ENCODE results near the gene STRN4.

The STRN4 gene

GRCh38 chr19:46718934-46719622, 27.2 kb downstream of the STRN4 start:
- no peak for DNase-seq (ENCODE audit: low read depth)
- H3K4me3 ChIP-seq (ENCODE audit: control insufficient read depth, low read depth, low read length) = no peak overlapping the region
- no peak for TF ChIP-seq CTCF (IDR thresholded peaks at IDR 0.05; ENCODE audit: control insufficient read depth, insufficient read depth, low read depth, low read length, missing control alignments)

DNA sequence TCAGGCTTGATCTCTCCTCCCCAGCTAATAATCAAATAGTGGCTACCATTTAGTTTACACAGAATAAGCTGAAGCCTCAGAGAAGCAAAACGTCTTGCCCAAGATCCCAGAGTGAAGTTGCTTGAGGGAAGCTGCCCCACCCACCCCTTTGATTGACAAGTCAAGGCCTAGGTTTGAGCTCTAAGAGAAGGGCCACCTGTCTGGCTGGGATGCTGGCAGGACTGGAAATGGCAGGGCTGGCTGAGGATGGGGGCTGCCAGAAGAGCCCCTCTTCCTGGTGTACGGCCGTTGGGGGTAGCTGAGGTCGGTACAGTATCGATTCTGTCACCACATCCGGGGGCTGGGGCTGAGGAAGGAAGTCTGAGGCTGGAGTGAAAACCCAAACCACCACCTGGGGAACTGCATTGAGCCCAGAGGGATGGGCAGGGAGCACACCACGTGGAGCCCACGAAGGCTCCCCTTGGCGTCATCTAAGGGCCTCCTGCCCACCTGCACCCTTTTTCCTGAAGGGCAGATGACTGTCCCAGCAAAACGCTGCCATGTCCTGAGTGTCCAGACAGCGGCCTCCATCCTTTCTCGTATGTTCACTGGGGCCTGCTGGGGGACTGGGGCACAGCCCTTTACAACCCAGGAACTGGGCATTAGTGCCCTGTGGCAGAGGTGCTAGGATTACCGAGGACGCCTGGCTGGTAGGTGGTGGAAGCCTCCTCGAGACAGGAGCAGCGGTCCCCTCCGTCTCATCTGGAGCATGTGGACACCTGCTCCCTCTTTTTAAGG, 27.9 kb downstream of the STRN4 start:
- no peak for TF ChIP-seq CTCF (IDR thresholded peaks at IDR 0.05; ENCODE audit: control insufficient read depth, insufficient read depth, low read depth, low read length, missing control alignments)
- no peak for DNase-seq (ENCODE audit: low read depth)
- no peak overlapping the region for H3K4me3 ChIP-seq (ENCODE audit: control insufficient read depth, low read depth, low read length)

DNA sequence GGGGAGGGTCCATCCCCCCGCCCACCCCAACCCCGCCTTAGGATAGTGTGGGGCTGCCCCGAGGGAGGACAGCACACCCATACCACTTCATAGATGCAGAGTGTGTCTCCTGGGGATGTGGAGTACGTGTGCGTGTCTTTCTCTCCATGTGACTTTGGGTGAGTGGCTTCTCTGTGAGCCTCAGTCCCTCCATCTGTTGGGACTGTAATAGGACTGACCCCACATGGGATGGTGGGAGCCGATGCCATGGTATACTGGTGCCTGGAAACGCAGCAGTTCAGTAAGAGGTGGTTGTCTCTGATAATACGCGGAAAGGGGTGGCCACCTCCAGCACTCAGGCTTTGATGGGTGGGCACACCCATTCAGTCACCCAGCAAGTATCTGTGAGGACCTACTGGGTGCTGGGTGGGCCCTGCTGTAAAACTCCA, 28.5 kb downstream of the STRN4 start:
- no peak for DNase-seq (ENCODE audit: low read depth)
- no peak for TF ChIP-seq CTCF (IDR thresholded peaks at IDR 0.05; ENCODE audit: control insufficient read depth, insufficient read depth, low read depth, low read length, missing control alignments)
- peak overlapping the region; percentile 82 for H3K4me3 ChIP-seq (ENCODE audit: control insufficient read depth, low read depth, low read length)

GRCh38 chr19:46717034-46717715, 29.1 kb downstream of the STRN4 start, which contains the start of gene PRKD2:
Gene PRKD2, minus strand, starts transcription at chr19:46717114. Its CDS starts 744 bp downstream, at chr19:46716370.
- peak within 1 kb of the TSS; percentile 82 for H3K4me3 ChIP-seq (ENCODE audit: control insufficient read depth, low read depth, low read length)
- peak; percentile 34 for DNase-seq (ENCODE audit: low read depth)
- TF ChIP-seq CTCF (IDR thresholded peaks at IDR 0.05; ENCODE audit: control insufficient read depth, insufficient read depth, low read depth, low read length, missing control alignments) = no peak

- TF ChIP-seq CTCF (IDR thresholded peaks at IDR 0.05; ENCODE audit: control insufficient read depth, insufficient read depth, low read depth, low read length, missing control alignments) = no peak
- no peak for DNase-seq (ENCODE audit: low read depth)
- peak overlapping the region; percentile 82 for H3K4me3 ChIP-seq (ENCODE audit: control insufficient read depth, low read depth, low read length)
Observed at GRCh38 chr19:46716672-46717033, 29.6 kb downstream of the STRN4 start.

- no peak for TF ChIP-seq CTCF (IDR thresholded peaks at IDR 0.05; ENCODE audit: control insufficient read depth, insufficient read depth, low read depth, low read length, missing control alignments)
- peak overlapping the region; percentile 82 for H3K4me3 ChIP-seq (ENCODE audit: control insufficient read depth, low read depth, low read length)
- no peak for DNase-seq (ENCODE audit: low read depth)
Observed at GRCh38 chr19:46715975-46716671, 30.1 kb downstream of the STRN4 start.

Data from AG09309 (cell line).